Keratinocyte (primary cell): ENCODE measurements around the gene POU2F2. TPM values are rescaled to one million over a fixed set of nuclear protein-coding genes. Genes with fewer than 3 reads are reported as not detected.

Source experiments
- DNase-seq: peaks from one replicate; pipeline ENCODE4 v3.0.0-alpha.2; 2011; ENCODE audit warnings: low read depth, missing footprints, low spot score
- FAIRE-seq: peaks from 2 replicates; lab custom pipeline; 2011; peaks lifted over from hg19 to GRCh38; lab: Jason Lieb, UNC
- H2AFZ ChIP-seq: 2 replicates; pipeline ENCODE4 v1.6.0; 2012; ENCODE audit warnings: low read length, control low read depth, inconsistent platforms; ENCODE audit not compliant: control insufficient read depth
- H3K27ac ChIP-seq: 2 replicates; pipeline ENCODE4 v1.5.1; 2011; ENCODE audit warnings: low read length; ENCODE audit not compliant: control insufficient read depth, insufficient read depth
- H3K27me3 ChIP-seq: 3 replicates; pipeline ENCODE4 v1.6.0; 2011; ENCODE audit warnings: low read length; ENCODE audit not compliant: control insufficient read depth, insufficient read depth; ENCODE audit errors: extremely low read depth
- H3K36me3 ChIP-seq, 2 experiments: 2 replicates in 1 of 2; 3 replicates in 1 of 2; pipeline ENCODE4 v1.5.1; 2011; ENCODE audit warnings: low read length in 2 of 2, mild to moderate bottlenecking in 1 of 2; ENCODE audit not compliant: control insufficient read depth in 2 of 2, insufficient read depth in 2 of 2; ENCODE audit errors: extremely low read depth in 1 of 2
- H3K4me1 ChIP-seq: 3 replicates; pipeline ENCODE4 v1.5.1; 2011; ENCODE audit warnings: low read length; ENCODE audit not compliant: control insufficient read depth, insufficient read depth; ENCODE audit errors: extremely low read depth
- H3K4me2 ChIP-seq: 3 replicates; pipeline ENCODE4 v1.6.0; 2011; ENCODE audit warnings: low read depth, low read length; ENCODE audit not compliant: control insufficient read depth, insufficient read depth; ENCODE audit errors: extremely low read depth
- H3K4me3 ChIP-seq, 3 experiments: fragments of 200-600 bp in 1 of 3; sonication (generic) in 1 of 3; 2 replicates in 2 of 3; 3 replicates in 1 of 3; pipeline ENCODE4 v1.5.1; 2011 to 2016; ENCODE audit warnings: low read length in 3 of 3, mild to moderate bottlenecking in 3 of 3, control low read depth in 2 of 3, inconsistent platforms in 1 of 3, low read depth in 1 of 3, mixed read lengths in 1 of 3, mixed run types in 1 of 3, moderate library complexity in 1 of 3; ENCODE audit not compliant: control insufficient read depth in 2 of 3, insufficient read depth in 2 of 3; ENCODE audit errors: extremely low read depth in 1 of 3
- H3K79me2 ChIP-seq: 2 replicates; pipeline ENCODE4 v1.6.0; 2012; ENCODE audit warnings: low read length; ENCODE audit not compliant: control insufficient read depth, insufficient read depth
- H3K9ac ChIP-seq: 3 replicates; pipeline ENCODE4 v1.6.0; 2011; ENCODE audit warnings: low read length; ENCODE audit not compliant: control insufficient read depth, insufficient read depth; ENCODE audit errors: extremely low read depth
- H3K9me1 ChIP-seq: 3 replicates; pipeline ENCODE4 v1.6.0; 2011; ENCODE audit warnings: low read length; ENCODE audit not compliant: control insufficient read depth, insufficient read depth; ENCODE audit errors: extremely low read depth
- H3K9me3 ChIP-seq: 2 replicates; pipeline ENCODE4 v1.5.1; 2012; ENCODE audit warnings: low read depth, low read length; ENCODE audit not compliant: control insufficient read depth
- H4K20me1 ChIP-seq: 3 replicates; pipeline ENCODE4 v1.6.0; 2011; ENCODE audit warnings: low read length; ENCODE audit not compliant: control insufficient read depth, insufficient read depth; ENCODE audit errors: extremely low read depth
- EZH2 ChIP-seq: IDR thresholded peaks from one replicate; pipeline ENCODE4 v1.6.1; 2012; ENCODE audit warnings: inconsistent platforms, mild to moderate bottlenecking, low read length, moderate library complexity
- dilution Hi-C: fragments of 300-500 bp; cut with MboI; formaldehyde crosslinking; loops from one replicate; pipeline ENCODE4 v1.7.0; 2020; ENCODE audit warnings: low sequenced_read_pairs; ENCODE audit not compliant: extremely low pct_ligation_motif_present
- polyA plus RNA-seq, 5 experiments: library from polyadenylated mRNA; depleted of rRNA in 3 of 5; stranded (reverse) in 3 of 5; stranded (forward) in 1 of 5; unstranded in 1 of 5; fragments of >200 nt; gene quantifications; 1 replicate in 1 of 5; 2 replicates in 3 of 5; 3 replicates in 1 of 5; pipeline versions ENCODE4 v1.2.1 to v1.2.3, GENCODE V29; 2011 to 2012; ENCODE audit warnings: missing spikeins in 2 of 5, low read depth in 1 of 5, low replicate concordance in 1 of 5
- TF ChIP-seq, protein P1 (sequence below), 3 experiments: IDR thresholded peaks in 1 of 3; conservative IDR thresholded peaks in 1 of 3; optimal IDR thresholded peaks in 1 of 3; 2 replicates in 2 of 3; 3 replicates in 1 of 3; pipeline versions ENCODE3 to v1.5.1; 2011; ENCODE audit warnings: low read length in 3 of 3, mild to moderate bottlenecking in 3 of 3, moderate library complexity in 2 of 3, control low read depth in 1 of 3, inconsistent platforms in 1 of 3; ENCODE audit not compliant: insufficient read depth in 2 of 3; ENCODE audit errors: extremely low read depth in 1 of 3

Gene POU2F2
- polyA plus RNA-seq, 1 donor (not counting 4 experiments of a cell fraction or from before 2014, with no cell fraction given), result 7.0 TPM

DNA sequence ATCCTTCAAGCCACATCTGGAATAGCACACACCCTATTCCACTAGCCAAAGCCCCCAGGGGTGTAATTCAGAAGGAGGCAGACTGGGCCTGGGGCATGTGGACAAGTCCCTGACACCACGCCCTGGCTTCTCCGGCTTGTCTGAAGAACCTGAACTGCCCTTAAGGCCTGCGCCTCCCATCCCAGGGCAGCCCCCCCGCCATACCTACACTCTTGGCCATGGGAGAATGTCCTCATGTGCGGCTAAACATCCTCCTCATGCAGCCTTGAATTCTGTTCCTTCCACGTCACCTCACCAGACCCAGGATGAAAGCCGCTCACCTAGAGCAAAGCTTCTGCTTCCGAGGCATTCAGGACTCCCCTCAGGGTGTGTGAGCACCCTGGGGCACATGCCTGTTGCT is 24.3 kb upstream of the POU2F2 start:
- Histone ChIP-seq H3K4me3 (no peak overlapping the region), H3K4me1 (no peaks in the 10 kb centered on the region), H3K9me1 (no peaks in the 10 kb centered on the region), H4K20me1 (no peaks in the 10 kb centered on the region), H3K79me2 (no peaks in the 10 kb centered on the region), H3K4me2 (no peak overlapping the region), H3K9ac (no peak overlapping the region), H3K9me3 (no peaks in the 10 kb centered on the region), H3K36me3 (no peaks in the 10 kb centered on the region), H3K27ac (no peak overlapping the region), H2AFZ (no peak overlapping the region), H3K27me3 (peaks cover 54% of the 10 kb centered on the region)
- dilution Hi-C loops, result no loop called here
- TF ChIP-seq, protein P1, sequence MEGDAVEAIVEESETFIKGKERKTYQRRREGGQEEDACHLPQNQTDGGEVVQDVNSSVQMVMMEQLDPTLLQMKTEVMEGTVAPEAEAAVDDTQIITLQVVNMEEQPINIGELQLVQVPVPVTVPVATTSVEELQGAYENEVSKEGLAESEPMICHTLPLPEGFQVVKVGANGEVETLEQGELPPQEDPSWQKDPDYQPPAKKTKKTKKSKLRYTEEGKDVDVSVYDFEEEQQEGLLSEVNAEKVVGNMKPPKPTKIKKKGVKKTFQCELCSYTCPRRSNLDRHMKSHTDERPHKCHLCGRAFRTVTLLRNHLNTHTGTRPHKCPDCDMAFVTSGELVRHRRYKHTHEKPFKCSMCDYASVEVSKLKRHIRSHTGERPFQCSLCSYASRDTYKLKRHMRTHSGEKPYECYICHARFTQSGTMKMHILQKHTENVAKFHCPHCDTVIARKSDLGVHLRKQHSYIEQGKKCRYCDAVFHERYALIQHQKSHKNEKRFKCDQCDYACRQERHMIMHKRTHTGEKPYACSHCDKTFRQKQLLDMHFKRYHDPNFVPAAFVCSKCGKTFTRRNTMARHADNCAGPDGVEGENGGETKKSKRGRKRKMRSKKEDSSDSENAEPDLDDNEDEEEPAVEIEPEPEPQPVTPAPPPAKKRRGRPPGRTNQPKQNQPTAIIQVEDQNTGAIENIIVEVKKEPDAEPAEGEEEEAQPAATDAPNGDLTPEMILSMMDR (optimal IDR thresholded peaks at IDR 0.05 in 1 of 3, IDR thresholded peaks at IDR 0.05 in 1 of 3, conservative IDR thresholded peaks at IDR 0.05 in 1 of 3; ENCODE audit: extremely low read depth in 1 of 3, insufficient read depth in 2 of 3, low read length in 3 of 3), result no peak
- no peak for TF ChIP-seq EZH2
- DNase-seq, result no peak
- no peak for FAIRE-seq

DNA sequence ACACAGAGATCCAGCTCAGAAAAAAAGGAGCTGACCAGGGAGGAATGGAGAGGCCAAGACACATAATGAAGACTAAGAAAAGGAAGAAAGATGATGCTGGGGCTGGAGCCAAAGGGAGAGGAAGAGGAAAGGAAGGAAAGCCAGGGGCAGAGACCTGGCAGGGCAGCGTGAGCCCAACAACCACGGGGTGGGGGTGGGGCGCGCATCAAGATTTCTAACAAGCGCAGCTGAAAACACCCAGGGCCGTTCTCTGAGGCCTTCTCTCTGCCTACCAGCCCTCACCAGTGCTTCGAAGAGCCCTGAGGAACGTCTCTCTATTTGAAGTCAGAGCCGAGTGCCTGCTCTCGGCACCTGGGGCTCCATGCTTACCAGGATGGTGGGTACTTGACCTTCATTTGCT is 23.6 kb upstream of the POU2F2 start:
- dilution Hi-C loops, result no loop called here
- no peak overlapping the region for H3K27ac ChIP-seq
- H3K27me3 ChIP-seq, result peaks cover 52% of the 10 kb centered on the region
- H2AFZ ChIP-seq, result no peak overlapping the region
- no peaks in the 10 kb centered on the region for H3K9me1 ChIP-seq
- H3K36me3 ChIP-seq, result no peaks in the 10 kb centered on the region
- no peak for DNase-seq
- H3K9ac ChIP-seq, result no peak overlapping the region
- H3K79me2 ChIP-seq, result no peaks in the 10 kb centered on the region
- no peaks in the 10 kb centered on the region for H3K4me1 ChIP-seq
- H3K9me3 ChIP-seq, result no peaks in the 10 kb centered on the region
- no peak overlapping the region for H3K4me3 ChIP-seq
- H3K4me2 ChIP-seq, result no peak overlapping the region
- no peak for FAIRE-seq
- TF ChIP-seq, protein P1 (optimal IDR thresholded peaks at IDR 0.05 in 1 of 3, IDR thresholded peaks at IDR 0.05 in 1 of 3, conservative IDR thresholded peaks at IDR 0.05 in 1 of 3; ENCODE audit: extremely low read depth in 1 of 3, insufficient read depth in 2 of 3, low read length in 3 of 3), result no peak
- TF ChIP-seq EZH2, result no peak
- H4K20me1 ChIP-seq, result no peaks in the 10 kb centered on the region
